Hepatocyte (in vitro differentiated cells): ENCODE measurements around the gene TLR9. TPM values are rescaled to one million over a fixed set of nuclear protein-coding genes. Genes with fewer than 3 reads are reported as not detected.
"Not testable (repeated sequence)": the region's sequence is repeated elsewhere in the genome, so short reads cannot be mapped to it uniquely, and the experiment has no call there.

ENCODE experiments used
- DNase-seq: peaks from one replicate; pipeline ENCODE4 v3.0.0-alpha.2; 2016; ENCODE audit warnings: low spot score
- H2AFZ ChIP-seq: fragments of 200-600 bp; sonication (generic); 2 replicates; pipeline ENCODE4 v1.6.0; 2016; ENCODE audit warnings: antibody characterized with exemption, mild to moderate bottlenecking
- H3K27ac ChIP-seq: fragments of 200-600 bp; sonication (generic); 2 replicates; pipeline ENCODE4 v1.5.1; 2016; ENCODE audit warnings: mild to moderate bottlenecking
- H3K27me3 ChIP-seq: fragments of 200-600 bp; sonication (generic); 2 replicates; pipeline ENCODE4 v1.6.1; 2016
- H3K36me3 ChIP-seq: fragments of 200-600 bp; sonication (generic); replicated peaks from 2 replicates; pipeline ENCODE4 v1.5.1; 2016; ENCODE audit warnings: low read depth; ENCODE audit not compliant: insufficient read depth
- H3K4me1 ChIP-seq: fragments of 200-600 bp; sonication (generic); 2 replicates; pipeline ENCODE4 v1.5.1; 2016; ENCODE audit warnings: mild to moderate bottlenecking, moderate library complexity; ENCODE audit not compliant: insufficient read depth
- H3K4me2 ChIP-seq: fragments of 200-600 bp; sonication (generic); 2 replicates; pipeline ENCODE4 v1.6.0; 2016
- H3K4me3 ChIP-seq: fragments of 200-600 bp; sonication (generic); 2 replicates; pipeline ENCODE4 v1.5.1; 2016; ENCODE audit warnings: mild to moderate bottlenecking
- H3K79me2 ChIP-seq: fragments of 200-600 bp; sonication (generic); 2 replicates; pipeline ENCODE4 v1.6.0; 2017; ENCODE audit warnings: mild to moderate bottlenecking
- H3K9me2 ChIP-seq: fragments of 200-600 bp; sonication (generic); replicated peaks from 2 replicates; pipeline ENCODE4 v1.6.0; 2017; ENCODE audit warnings: mild to moderate bottlenecking; ENCODE audit not compliant: insufficient read depth
- H3K9me3 ChIP-seq: fragments of 200-600 bp; sonication (generic); 2 replicates; pipeline ENCODE4 v1.5.1; 2016; ENCODE audit warnings: low read depth, mild to moderate bottlenecking
- H4K20me1 ChIP-seq: fragments of 200-600 bp; sonication (generic); 2 replicates; pipeline ENCODE4 v1.6.0; 2016; ENCODE audit warnings: mild to moderate bottlenecking; ENCODE audit not compliant: insufficient read depth, poor library complexity, severe bottlenecking
- EZH2 ChIP-seq: fragments of 200-600 bp; sonication (generic); IDR thresholded peaks from 2 replicates; pipeline ENCODE4 v1.6.1; 2016; ENCODE audit warnings: antibody characterized with exemption, mild to moderate bottlenecking, borderline replicate concordance
- EZH2phosphoT487 ChIP-seq: fragments of 200-600 bp; sonication (generic); IDR thresholded peaks from one replicate; pipeline ENCODE4 v1.6.1; 2018; ENCODE audit warnings: antibody characterized with exemption, mild to moderate bottlenecking, low read depth, moderate library complexity; ENCODE audit not compliant: unreplicated experiment, severe bottlenecking
- WGBS: methylation state at CpG from one replicate; pipeline ENCODE4 v1.1.6; 2016; ENCODE audit warnings: low lambda C conversion rate; ENCODE audit errors: missing lambda C conversion rate; 5-methylcytosine and 5-hydroxymethylcytosine counted together
- polyA plus RNA-seq: library from polyadenylated mRNA; unstranded; fragments of >200 nt; fragmentation: Nextera tagmentation; extraction: Ambion mirVana; gene quantifications from 2 replicates; pipeline ENCODE4 v1.2.1, GENCODE V29; 2016
- total RNA-seq: library from RNA; depleted of rRNA; stranded (reverse); fragments of >200 nt; gene quantifications from 2 replicates; pipeline ENCODE4 v1.2.3, GENCODE V29; 2014
- TF ChIP-seq, protein P1 (sequence below): fragments of 200-600 bp; sonication (generic); IDR thresholded peaks from 2 replicates; pipeline ENCODE4 v1.5.1; 2016; ENCODE audit warnings: antibody characterized with exemption, mild to moderate bottlenecking; ENCODE audit not compliant: poor library complexity

TLR9 gene
- total and polyA plus RNA-seq, 2 experiments from 2014 or later, result not detected

DNA sequence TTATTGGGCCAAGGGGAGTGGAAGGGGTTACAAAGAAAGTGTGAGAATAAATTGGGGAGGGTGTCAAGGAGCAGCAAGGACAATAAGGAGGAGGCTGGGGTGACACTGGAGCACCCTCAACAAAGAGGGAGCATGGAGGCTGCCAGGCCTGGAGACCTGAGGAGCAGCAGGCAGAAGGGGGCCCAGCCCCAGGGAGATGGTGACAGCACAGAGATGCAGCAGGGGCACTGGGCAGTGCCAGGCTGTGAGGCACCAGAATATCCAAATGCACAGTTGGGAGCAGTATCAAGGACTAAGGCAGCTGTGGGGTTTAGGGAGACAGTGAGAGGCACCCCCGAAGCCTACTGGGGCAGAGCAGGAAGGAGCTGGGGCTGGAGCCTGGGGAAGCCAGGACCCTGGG lies 46.9 kb downstream of the TLR9 start:
- WGBS, result 93% methylated on average over 1 of the region's 1 CpG
- Histone ChIP-seq H3K9me3 (no peaks in the 10 kb centered on the region), H3K4me1 (no peaks in the 10 kb centered on the region), H3K9me2 (no peaks in the 10 kb centered on the region), H3K27me3 (no peaks in the 10 kb centered on the region), H4K20me1 (no peaks in the 10 kb centered on the region), H2AFZ (no peak overlapping the region), H3K36me3 (no peaks in the 10 kb centered on the region), H3K79me2 (no peaks in the 10 kb centered on the region), H3K4me2 (no peak overlapping the region), H3K27ac (no peak overlapping the region), H3K4me3 (no peak overlapping the region)
- TF ChIP-seq EZH2phosphoT487, result no peak
- TF ChIP-seq EZH2, result no peak
- TF ChIP-seq, protein P1, sequence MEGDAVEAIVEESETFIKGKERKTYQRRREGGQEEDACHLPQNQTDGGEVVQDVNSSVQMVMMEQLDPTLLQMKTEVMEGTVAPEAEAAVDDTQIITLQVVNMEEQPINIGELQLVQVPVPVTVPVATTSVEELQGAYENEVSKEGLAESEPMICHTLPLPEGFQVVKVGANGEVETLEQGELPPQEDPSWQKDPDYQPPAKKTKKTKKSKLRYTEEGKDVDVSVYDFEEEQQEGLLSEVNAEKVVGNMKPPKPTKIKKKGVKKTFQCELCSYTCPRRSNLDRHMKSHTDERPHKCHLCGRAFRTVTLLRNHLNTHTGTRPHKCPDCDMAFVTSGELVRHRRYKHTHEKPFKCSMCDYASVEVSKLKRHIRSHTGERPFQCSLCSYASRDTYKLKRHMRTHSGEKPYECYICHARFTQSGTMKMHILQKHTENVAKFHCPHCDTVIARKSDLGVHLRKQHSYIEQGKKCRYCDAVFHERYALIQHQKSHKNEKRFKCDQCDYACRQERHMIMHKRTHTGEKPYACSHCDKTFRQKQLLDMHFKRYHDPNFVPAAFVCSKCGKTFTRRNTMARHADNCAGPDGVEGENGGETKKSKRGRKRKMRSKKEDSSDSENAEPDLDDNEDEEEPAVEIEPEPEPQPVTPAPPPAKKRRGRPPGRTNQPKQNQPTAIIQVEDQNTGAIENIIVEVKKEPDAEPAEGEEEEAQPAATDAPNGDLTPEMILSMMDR, result no peak
- no peak for DNase-seq

DNA sequence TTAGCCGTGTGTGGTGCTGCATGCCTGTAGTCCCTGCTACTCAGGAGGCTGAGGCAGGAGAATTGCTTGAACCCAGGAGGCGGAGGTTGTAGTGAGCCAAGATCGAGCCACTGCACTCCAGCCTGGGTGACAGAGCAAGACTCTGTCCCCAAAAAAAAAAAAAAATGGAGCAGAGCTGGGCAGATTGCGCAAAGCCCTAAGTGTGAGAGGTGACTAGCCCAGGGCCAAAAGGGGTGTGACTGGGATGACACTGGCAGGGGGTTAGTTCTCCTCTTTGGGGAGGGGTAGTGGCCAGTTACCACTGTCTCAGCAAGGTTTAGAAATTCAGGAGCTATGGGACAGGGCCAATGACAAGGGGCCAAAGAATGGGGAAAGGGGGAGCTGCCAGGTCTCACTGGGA lies 47.3 kb downstream of the TLR9 start:
- H3K9me2 ChIP-seq, H2AFZ ChIP-seq, H3K9me3 ChIP-seq, DNase-seq, H3K27me3 ChIP-seq, H3K27ac ChIP-seq, H3K4me3 ChIP-seq, H4K20me1 ChIP-seq, H3K36me3 ChIP-seq, H3K4me1 ChIP-seq, H3K4me2 ChIP-seq, H3K79me2 ChIP-seq: not testable (repeated sequence)
- 98% methylated on average over 4 of the region's 4 CpGs for WGBS

DNA sequence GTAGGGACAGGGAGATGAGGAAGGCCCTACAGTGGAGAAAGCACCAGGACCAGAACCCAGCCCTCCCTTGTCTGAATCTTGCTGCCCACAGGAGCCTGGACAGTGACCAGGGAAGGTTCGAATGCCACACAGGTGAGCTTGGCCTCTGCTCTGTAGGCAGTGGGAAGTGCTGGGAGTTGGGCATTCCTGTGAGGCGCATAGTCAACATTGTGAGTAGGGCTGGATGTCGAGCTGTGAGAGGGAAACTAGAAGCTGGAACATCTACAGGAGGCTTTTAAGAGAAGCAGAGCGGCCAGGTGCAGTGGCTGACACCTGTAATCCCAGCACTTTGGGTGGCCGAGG lies 47.8 kb downstream of the TLR9 start:
- H3K9me2 ChIP-seq, result no peaks in the 10 kb centered on the region
- no peaks in the 10 kb centered on the region for H3K79me2 ChIP-seq
- 82% methylated on average over 5 of the region's 5 CpGs for WGBS
- no peaks in the 10 kb centered on the region for H3K27me3 ChIP-seq
- no peak overlapping the region for H2AFZ ChIP-seq
- H3K27ac ChIP-seq, result peak overlapping the region; percentile 53
- DNase-seq, result no peak
- H3K9me3 ChIP-seq, result no peaks in the 10 kb centered on the region
- no peaks in the 10 kb centered on the region for H4K20me1 ChIP-seq
- no peak overlapping the region for H3K4me2 ChIP-seq
- no peaks in the 10 kb centered on the region for H3K36me3 ChIP-seq
- H3K4me3 ChIP-seq, result no peak overlapping the region
- TF ChIP-seq EZH2phosphoT487 (no peak), EZH2 (no peak)
- TF ChIP-seq, protein P1, result no peak
- H3K4me1 ChIP-seq, result no peaks in the 10 kb centered on the region

DNA sequence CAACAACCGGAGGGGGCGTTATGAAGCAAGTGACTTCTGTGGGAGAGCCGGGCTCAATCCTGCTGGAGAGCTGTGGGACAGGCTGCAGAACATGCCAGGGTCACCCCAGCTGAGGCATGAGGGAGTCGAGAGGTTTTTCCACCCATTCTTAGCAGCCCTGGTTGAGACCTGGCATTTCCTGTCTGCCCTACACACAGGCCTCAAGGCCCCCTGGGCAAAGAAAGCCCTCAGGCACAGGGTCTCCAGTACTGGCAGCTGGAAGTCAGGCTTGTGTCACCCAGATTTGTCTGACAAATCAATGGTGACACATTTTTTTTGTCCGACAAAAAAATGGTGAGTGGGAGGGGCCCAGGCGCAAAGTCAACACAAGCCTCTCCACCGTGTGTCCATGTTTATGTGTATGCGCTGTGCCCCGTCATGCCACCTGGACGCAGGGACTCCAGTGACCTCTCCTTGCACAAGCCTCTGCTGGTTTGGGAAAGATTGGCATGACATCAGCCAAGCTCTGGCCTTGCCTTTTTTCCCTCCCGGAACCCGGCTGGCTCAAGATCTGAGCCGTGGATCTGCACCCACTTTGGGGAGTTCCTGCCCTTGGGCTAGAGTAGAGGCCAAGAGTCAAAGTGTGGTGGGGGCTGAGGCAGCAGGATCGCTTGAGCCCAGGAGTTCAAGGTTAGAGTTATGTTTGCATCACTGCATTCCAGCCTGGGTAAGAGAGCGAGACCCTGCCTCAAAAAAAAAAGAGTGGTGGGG lies 48.3 kb downstream of the TLR9 start:
- DNase-seq, result no peak
- 68% methylated on average over 15 of the region's 15 CpGs for WGBS
- Histone ChIP-seq H3K4me2 (no peak overlapping the region), H3K79me2 (no peaks in the 10 kb centered on the region), H3K4me1 (no peaks in the 10 kb centered on the region), H3K9me2 (no peaks in the 10 kb centered on the region), H3K27ac (peak overlapping the region; percentile 53), H4K20me1 (no peaks in the 10 kb centered on the region), H2AFZ (no peak overlapping the region), H3K9me3 (no peaks in the 10 kb centered on the region), H3K27me3 (no peaks in the 10 kb centered on the region), H3K36me3 (no peaks in the 10 kb centered on the region), H3K4me3 (no peak overlapping the region)
- TF ChIP-seq EZH2phosphoT487 (no peak), EZH2 (no peak)
- TF ChIP-seq, protein P1, result no peak
